ENCODE measurements around the gene LSMEM2. TPM values are rescaled to one million over a fixed set of nuclear protein-coding genes. Genes with fewer than 3 reads are reported as not detected.

Gene LSMEM2
- total RNA-seq, 1 experiment from 2014 or later: 0.57 TPM

GRCh38 chr3:50266836-50267235 lies 12.1 kb upstream of the LSMEM2 start:
- 0 out of 2 replicates have a peak, but pooled peaks have one; percentile 26 for TF ChIP-seq TP53 (CRISPR knock-in tag; IDR thresholded peaks at IDR 0.05)
- TF ChIP-seq SP1 (CRISPR knock-in tag; conservative IDR thresholded peaks at IDR 0.05): no peak
- TF ChIP-seq, protein P1, sequence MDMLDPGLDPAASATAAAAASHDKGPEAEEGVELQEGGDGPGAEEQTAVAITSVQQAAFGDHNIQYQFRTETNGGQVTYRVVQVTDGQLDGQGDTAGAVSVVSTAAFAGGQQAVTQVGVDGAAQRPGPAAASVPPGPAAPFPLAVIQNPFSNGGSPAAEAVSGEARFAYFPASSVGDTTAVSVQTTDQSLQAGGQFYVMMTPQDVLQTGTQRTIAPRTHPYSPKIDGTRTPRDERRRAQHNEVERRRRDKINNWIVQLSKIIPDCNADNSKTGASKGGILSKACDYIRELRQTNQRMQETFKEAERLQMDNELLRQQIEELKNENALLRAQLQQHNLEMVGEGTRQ (CRISPR knock-in tag; IDR thresholded peaks at IDR 0.05): peak; percentile 32; the same call in 1 of the 2 replicates
- Mint-ChIP-seq H3K9me3 (no peaks in the 10 kb centered on the region), H3K27me3 (ENCODE audit: low read depth) (no peaks in the 10 kb centered on the region; the same call in none of the 2 replicates), H3K36me3 (no peaks in the 10 kb centered on the region), H3K4me3 (no peak overlapping the region), H3K27ac (no peak overlapping the region), H3K4me1 (peaks cover 51% of the 10 kb centered on the region)
- CTCF ChIA-PET: interaction anchor here (0.6 to 12.5 kb wide), 12 partner anchors 7 to 101 kb away, joined by 3 to 145 read pairs (median 4); partner anchors contain the start of genes GNAT1 and HYAL2
- POLR2A ChIA-PET: interaction anchor here (1.5 to 1.8 kb wide), 2 partner anchors 25 to 55 kb away, joined by 5 to 6 read pairs; no protein-coding TSS in a partner anchor
- no peak for ATAC-seq
- DNase-seq (ENCODE audit: low spot score): no peak

DNA sequence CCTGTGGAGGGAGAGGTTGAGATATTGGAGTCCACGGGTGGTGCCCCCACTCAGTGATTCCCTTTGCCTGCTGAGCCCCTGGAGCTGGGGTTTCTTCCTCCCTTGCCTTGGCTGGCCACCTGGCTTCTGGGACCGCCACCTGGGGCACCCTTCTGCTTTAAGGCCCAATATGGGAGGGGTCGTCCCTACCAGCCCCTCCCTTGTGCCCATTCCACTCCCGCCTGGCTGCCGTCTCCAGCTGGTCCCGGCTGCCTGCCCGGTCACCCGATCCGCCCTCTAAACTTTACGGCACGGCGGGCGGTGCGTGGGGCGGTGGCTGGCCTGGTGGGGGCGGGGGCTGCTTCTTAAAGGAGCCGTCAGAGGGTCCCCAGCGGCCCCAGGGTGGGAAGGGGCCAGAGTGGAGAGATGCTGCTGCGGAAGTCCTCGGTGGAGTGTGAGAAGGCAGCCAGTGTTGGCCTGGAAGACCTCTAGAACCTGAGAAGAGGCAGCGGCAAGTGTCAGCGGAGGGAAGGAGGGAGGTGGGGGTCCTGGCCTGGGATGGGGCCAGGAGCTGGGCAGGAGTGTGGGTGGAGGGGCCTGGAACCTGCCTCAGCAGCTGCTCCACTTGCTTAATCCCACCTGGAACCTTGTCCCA lies 11.5 kb upstream of the LSMEM2 start:
- ChIA-PET POLR2A (interaction anchor here (0.5 to 1.8 kb wide), 4 partner anchors 21 to 54 kb away, joined by 4 to 6 read pairs (median 5); no protein-coding TSS in a partner anchor), CTCF (interaction anchor here (0.6 to 12.5 kb wide), 14 partner anchors 8 to 102 kb away, joined by 3 to 145 read pairs (median 4); partner anchors contain the start of genes GNAT1 and HYAL2)
- TF ChIP-seq FOXP4 (CRISPR knock-in tag; IDR thresholded peaks at IDR 0.05) (no peak), TEAD1 (CRISPR knock-in tag; IDR thresholded peaks at IDR 0.05) (no peak), SP1 (CRISPR knock-in tag; conservative IDR thresholded peaks at IDR 0.05) (no peak), IRF1 (CRISPR knock-in tag; IDR thresholded peaks at IDR 0.05) (no peak), ESRRA (CRISPR knock-in tag; IDR thresholded peaks at IDR 0.05; ENCODE audit: borderline replicate concordance) (no peak), HMGXB4 (CRISPR knock-in tag; IDR thresholded peaks at IDR 0.05) (no peak), ZNF263 (CRISPR knock-in tag; IDR thresholded peaks at IDR 0.05; ENCODE audit: low read depth) (no peak)
- TF ChIP-seq, protein P2, sequence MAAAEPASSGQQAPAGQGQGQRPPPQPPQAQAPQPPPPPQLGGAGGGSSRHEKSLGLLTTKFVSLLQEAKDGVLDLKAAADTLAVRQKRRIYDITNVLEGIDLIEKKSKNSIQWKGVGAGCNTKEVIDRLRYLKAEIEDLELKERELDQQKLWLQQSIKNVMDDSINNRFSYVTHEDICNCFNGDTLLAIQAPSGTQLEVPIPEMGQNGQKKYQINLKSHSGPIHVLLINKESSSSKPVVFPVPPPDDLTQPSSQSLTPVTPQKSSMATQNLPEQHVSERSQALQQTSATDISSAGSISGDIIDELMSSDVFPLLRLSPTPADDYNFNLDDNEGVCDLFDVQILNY (CRISPR knock-in tag; IDR thresholded peaks at IDR 0.05): no peak
- peak overlapping the region; percentile 24; the same call in 1 of the 2 replicates for H3K4me3 Mint-ChIP-seq
- no peaks in the 10 kb centered on the region; the same call in none of the 2 replicates for H3K27me3 Mint-ChIP-seq (ENCODE audit: low read depth)
- DNase-seq (ENCODE audit: low spot score): peak; percentile 52
- no peaks in the 10 kb centered on the region for H3K36me3 Mint-ChIP-seq
- peaks cover 51% of the 10 kb centered on the region for H3K4me1 Mint-ChIP-seq
- no peaks in the 10 kb centered on the region for H3K9me3 Mint-ChIP-seq
- no peak overlapping the region for H3K27ac Mint-ChIP-seq
- ATAC-seq: no peak

DNA sequence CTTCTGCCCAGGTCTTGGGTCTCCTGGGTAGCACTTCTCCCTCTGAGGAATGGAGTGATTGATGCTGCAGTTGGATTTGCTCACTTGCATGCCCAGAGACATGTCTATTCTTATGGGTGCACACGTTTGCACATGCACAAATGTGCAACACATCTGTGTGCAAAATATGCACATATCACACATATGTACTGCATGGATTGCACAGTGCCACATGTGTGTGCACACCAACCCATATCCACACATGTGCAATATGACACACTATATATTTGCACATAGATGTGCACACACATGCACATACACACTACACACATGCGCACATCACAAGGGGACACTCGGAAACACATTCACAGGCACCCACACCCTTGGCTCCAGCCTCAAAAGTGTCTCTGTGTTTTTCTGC lies 10.6 kb upstream of the LSMEM2 start:
- Mint-ChIP-seq H3K4me3 (no peak overlapping the region), H3K4me1 (peaks cover 54% of the 10 kb centered on the region), H3K9me3 (no peaks in the 10 kb centered on the region), H3K36me3 (no peaks in the 10 kb centered on the region), H3K27me3 (ENCODE audit: low read depth) (peaks cover 5% of the 10 kb centered on the region), H3K27ac (no peak overlapping the region)
- TF ChIP-seq ZNF317 (CRISPR knock-in tag; IDR thresholded peaks at IDR 0.05; ENCODE audit: borderline replicate concordance, low read depth) (no peak), ZNF396 (CRISPR knock-in tag; IDR thresholded peaks at IDR 0.05; ENCODE audit: borderline replicate concordance) (no peak), FOXK1 (CRISPR knock-in tag; IDR thresholded peaks at IDR 0.05) (no peak)
- TF ChIP-seq, protein P2 (CRISPR knock-in tag; IDR thresholded peaks at IDR 0.05): no peak
- TF ChIP-seq, protein P3, sequence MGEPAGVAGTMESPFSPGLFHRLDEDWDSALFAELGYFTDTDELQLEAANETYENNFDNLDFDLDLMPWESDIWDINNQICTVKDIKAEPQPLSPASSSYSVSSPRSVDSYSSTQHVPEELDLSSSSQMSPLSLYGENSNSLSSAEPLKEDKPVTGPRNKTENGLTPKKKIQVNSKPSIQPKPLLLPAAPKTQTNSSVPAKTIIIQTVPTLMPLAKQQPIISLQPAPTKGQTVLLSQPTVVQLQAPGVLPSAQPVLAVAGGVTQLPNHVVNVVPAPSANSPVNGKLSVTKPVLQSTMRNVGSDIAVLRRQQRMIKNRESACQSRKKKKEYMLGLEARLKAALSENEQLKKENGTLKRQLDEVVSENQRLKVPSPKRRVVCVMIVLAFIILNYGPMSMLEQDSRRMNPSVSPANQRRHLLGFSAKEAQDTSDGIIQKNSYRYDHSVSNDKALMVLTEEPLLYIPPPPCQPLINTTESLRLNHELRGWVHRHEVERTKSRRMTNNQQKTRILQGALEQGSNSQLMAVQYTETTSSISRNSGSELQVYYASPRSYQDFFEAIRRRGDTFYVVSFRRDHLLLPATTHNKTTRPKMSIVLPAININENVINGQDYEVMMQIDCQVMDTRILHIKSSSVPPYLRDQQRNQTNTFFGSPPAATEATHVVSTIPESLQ (CRISPR knock-in tag; IDR thresholded peaks at IDR 0.05): no peak
- CTCF ChIA-PET: interaction anchor here (0.5 to 12.5 kb wide), 10 partner anchors 12 to 103 kb away, joined by 3 to 145 read pairs (median 4); partner anchors contain the start of genes GNAT1 and HYAL2
- DNase-seq (ENCODE audit: low spot score) (no peak), ATAC-seq (no peak)
- POLR2A ChIA-PET: interaction anchor here (1.3 kb wide), 1 partner anchor 22 kb away, joined by 4 read pairs; no protein-coding TSS in a partner anchor

All from WTC11 (cell line).